Measurements from ENCODE around the gene B3GNT5. TPM values are rescaled to one million over a fixed set of nuclear protein-coding genes. Genes with fewer than 3 reads are reported as not detected.

Gene B3GNT5
- total and polyA plus RNA-seq, 9 of the 15 experiments (the other 6 are each of a cell fraction or from before 2014, with no cell fraction given) = 8.8 to 23.8 (median 14.4) TPM

- TF ChIP-seq E2F3 (CRISPR knock-in tag; IDR thresholded peaks at IDR 0.05) = no peak
- TF ChIP-seq ZNF239 (CRISPR knock-in tag; IDR thresholded peaks at IDR 0.05) = peak; percentile 48; the same call in 1 of the 2 replicates
- no peak for TF ChIP-seq TEAD4 (IDR thresholded peaks at IDR 0.05; ENCODE audit: low read length)
- no peak for TF ChIP-seq TEAD4 (CRISPR knock-in tag; IDR thresholded peaks at IDR 0.05; ENCODE audit: borderline replicate concordance)
- TF ChIP-seq EP300 (IDR thresholded peaks at IDR 0.05; ENCODE audit: low read length) = peak; percentile 77
- peak; percentile 66 for TF ChIP-seq HNRNPLL (IDR thresholded peaks at IDR 0.05; ENCODE audit: low read depth, low read length, poor library complexity, severe bottlenecking)
- no peak for TF ChIP-seq ZNF431 (CRISPR knock-in tag; IDR thresholded peaks at IDR 0.05)
- no peak for TF ChIP-seq JUNB (CRISPR knock-in tag; conservative IDR thresholded peaks at IDR 0.05)
- no peak for TF ChIP-seq ZNF224 (CRISPR knock-in tag; IDR thresholded peaks at IDR 0.05)
- TF ChIP-seq HMBOX1 (IDR thresholded peaks at IDR 0.05) = no peak
- no peak for TF ChIP-seq FIP1L1 (IDR thresholded peaks at IDR 0.05; ENCODE audit: low read depth, low read length, poor library complexity, severe bottlenecking)
- TF ChIP-seq ZEB2 (IDR thresholded peaks at IDR 0.05) = no peak
- no peak; the same call in 1 of the 2 replicates for TF ChIP-seq GABPB2 (CRISPR knock-in tag; conservative IDR thresholded peaks at IDR 0.05)
- TF ChIP-seq NFRKB (IDR thresholded peaks at IDR 0.05; ENCODE audit: low read depth) = peak; percentile 58
- no peak for TF ChIP-seq THAP12 (CRISPR knock-in tag; IDR thresholded peaks at IDR 0.05)
- TF ChIP-seq ZNF445 (CRISPR knock-in tag; IDR thresholded peaks at IDR 0.05; ENCODE audit: low read depth) = no peak
- TF ChIP-seq LARP7 (IDR thresholded peaks at IDR 0.05) = no peak
- TF ChIP-seq CREBBP (IDR thresholded peaks at IDR 0.05; ENCODE audit: low read depth, low read length) = no peak
- no peak for TF ChIP-seq HNRNPK (IDR thresholded peaks at IDR 0.05; ENCODE audit: low read depth, low read length, poor library complexity, severe bottlenecking)
- no peak for TF ChIP-seq NR1H2 (CRISPR knock-in tag; IDR thresholded peaks at IDR 0.05)
- TF ChIP-seq RHOXF2B (CRISPR knock-in tag; conservative IDR thresholded peaks at IDR 0.05) = no peak
- TF ChIP-seq SAP30 (IDR thresholded peaks at IDR 0.05; ENCODE audit: borderline replicate concordance, insufficient read depth, low read depth, low read length, poor library complexity, severe bottlenecking) = no peak
- no peak for TF ChIP-seq THRA (IDR thresholded peaks at IDR 0.05)
- TF ChIP-seq CBX3 (IDR thresholded peaks at IDR 0.05; ENCODE audit: borderline replicate concordance in 1 of 2, low read length in 2 of 2) = no peak
- peak; percentile 11; the same call in 1 of the 2 replicates for TF ChIP-seq SMARCE1 (IDR thresholded peaks at IDR 0.05)
- peak; percentile 48; the same call in 1 of the 2 replicates for TF ChIP-seq MEF2A (IDR thresholded peaks at IDR 0.05; ENCODE audit: control insufficient read depth, low read depth, low read length)
- TF ChIP-seq HOXB6 (CRISPR knock-in tag; IDR thresholded peaks at IDR 0.05; ENCODE audit: borderline replicate concordance) = no peak
These were observed 34.4 kb downstream of the B3GNT5 start (continued) for GRCh38 chr3:183287301-183287971.
